DMS153 (cell line): ENCODE data around the gene GSTA1.
"Not testable (repeated sequence)": the region's sequence is repeated elsewhere in the genome, so short reads cannot be mapped to it uniquely, and the experiment has no call there.

Experiments used
- DNase-seq: peaks from one replicate; lab custom pipeline; 2025; lab: John Stamatoyannopoulos, UW

The GSTA1 gene

DNA sequence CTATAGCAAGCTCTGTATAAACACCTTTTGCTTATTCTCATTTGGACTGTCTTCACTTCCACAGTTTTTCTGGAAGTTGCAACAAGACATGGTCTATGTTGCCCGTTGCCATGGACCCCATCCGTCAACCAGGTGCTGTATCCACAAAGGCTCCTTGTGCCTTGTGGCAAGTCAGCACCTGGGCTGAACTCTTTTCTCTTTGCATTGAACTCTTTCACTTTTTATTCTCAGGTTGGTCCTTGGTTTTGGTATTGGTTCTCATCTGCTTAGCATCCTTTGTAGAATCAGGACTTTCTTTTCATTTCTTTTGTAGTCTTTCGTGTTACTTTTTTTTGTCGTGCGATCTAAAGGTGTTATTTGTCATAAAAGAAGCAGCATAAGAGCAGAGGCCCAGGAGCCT is 5.0 kb upstream of the GSTA1 start:
- no peak for DNase-seq

DNA sequence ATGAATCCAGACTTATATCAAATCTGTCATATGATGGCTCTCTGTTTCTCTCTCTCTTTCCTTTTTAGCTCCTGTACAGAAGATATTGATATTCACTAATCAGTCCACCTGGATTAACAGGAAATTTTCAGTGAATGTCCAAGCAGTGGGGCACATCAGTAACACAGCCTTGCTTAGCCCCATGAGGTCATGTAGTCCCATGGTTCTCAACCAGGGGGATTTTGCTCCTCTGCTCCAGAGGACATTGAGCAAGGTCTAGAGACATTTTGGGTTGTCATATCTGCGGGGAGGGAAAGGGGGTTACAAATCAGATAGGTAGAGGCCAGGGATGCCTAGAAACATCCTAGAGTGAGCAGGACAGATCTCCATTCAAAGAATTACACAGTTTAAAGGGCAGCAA is 810 bp downstream of the GSTA1 start:
- no peak for DNase-seq

DNA sequence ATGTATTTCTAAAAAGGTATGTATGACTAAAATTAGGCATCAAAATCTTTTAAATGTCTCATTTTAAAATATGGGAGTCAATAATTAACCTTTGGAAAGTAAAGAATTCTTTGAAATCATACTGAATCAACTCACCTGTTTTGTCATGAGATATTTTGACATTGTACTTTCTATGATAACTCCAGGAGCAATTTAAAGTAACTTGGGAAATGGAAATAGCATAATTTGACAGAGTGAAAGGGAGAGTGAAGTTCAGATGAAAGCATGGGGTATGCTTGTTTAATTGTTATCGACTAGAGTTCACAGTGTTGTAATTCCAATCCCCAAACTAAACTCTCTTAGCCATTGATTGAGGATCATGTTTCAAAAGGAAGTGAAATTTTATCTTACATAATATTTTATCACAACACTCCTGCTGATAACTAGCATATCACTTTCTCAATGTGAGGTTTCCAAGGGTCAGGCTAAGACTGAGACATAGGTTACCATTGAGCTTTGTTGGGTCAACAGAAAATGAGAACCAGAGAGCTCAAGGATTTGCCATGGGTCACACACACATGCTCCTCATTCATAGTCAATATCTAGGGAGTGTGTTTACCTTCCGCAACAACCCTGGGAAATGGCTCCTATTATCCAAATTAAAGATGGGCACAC is 2.3 kb downstream of the GSTA1 start:
- no peak for DNase-seq

DNA sequence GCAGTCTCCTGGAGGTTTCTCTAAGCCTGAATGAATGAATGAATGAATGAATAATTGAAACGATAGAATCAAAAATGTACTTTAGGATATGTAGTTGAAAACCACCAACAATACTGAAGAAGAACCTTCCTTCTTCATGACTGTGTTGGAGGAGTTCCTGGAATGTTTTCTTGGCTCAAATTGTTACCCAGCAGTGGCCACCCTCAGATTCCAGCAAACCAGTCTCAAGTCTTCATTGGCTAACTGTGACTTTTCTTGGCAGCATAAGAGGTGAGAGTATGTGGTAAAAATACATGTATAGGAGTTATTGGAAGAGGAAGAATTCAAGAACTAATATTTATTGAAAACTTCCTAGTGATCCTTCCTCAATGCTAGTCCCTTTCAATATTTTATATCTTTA is 4.3 kb downstream of the GSTA1 start:
- not testable (repeated sequence) for DNase-seq

DNA sequence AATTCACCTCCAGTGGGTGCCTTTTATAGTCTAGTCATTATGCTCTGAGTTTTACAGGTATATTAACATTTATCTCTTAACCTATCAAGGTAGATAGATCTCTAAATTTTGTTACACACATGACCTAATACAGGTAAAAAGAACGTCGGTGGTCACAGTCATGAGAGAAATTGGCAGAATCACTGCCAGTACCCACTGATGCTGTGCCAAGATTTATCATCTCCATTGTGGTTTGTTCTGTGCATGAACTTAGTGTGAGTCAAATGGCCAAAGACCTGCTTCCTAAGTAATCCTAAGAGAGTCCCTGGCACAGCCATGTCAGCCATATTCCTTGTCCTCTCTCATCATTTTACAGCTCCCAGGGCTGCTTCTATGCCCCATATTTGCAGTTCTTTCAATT is 9.2 kb downstream of the GSTA1 start:
- not testable (repeated sequence) for DNase-seq

DNA sequence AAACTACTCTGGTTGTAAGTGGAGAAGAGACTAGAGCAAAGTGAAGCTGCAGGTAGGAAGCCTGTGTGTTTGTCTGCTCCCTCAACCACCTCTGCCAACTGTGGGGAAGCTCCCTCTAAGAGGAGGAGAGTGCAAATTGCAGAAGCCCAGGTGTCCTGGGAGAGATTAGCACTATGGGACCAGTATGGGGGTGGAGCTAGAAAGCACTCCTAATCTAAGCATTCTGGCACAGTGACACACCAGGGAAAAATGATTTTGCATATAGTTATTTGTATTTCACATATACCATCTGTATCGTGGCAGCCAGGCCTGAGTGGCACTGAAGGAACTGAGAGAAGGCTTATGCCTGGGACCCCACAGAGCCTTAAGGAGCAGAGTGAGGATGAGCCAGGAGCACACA is 12.8 kb downstream of the GSTA1 start:
- no peak for DNase-seq

DNA sequence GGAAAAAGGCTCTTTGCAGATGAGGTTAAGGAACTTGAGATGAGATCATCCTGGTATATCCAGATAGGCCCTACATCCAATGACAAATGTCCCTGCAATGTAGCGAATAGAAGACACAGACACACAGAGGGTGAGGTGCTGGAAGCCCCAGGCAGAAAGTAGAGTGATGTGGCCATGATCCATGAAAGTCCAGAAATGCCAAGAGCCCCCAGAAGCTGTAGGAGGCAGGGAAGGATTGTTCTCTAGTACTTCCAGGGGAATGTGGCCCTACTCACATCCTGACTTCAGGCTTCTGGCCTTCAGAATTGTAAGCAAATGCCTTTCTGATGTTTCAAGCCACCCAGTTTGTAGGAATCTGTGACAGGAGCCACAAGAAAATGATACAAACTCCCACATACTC is 14.0 kb downstream of the GSTA1 start:
- DNase-seq: not testable (repeated sequence)

DNA sequence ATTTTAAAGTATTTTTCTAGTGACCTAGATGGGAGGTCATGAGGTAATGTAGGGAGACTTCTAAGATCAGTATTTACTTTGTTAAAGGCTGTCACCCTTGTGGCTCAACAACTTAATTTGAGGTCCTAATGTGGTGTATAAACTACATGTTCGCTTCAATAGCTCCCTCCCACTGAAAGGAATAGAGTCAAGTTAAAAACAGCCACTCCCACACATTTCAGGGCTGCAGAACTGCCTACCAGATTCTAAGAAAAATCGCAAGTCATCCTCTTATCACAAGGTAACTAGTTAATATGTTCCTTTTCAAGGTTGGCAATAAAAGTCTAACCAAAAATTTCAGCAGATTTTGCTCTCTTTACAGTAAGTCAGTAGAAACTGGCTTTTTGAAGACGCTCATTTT is 15.1 kb downstream of the GSTA1 start:
- no peak for DNase-seq

DNA sequence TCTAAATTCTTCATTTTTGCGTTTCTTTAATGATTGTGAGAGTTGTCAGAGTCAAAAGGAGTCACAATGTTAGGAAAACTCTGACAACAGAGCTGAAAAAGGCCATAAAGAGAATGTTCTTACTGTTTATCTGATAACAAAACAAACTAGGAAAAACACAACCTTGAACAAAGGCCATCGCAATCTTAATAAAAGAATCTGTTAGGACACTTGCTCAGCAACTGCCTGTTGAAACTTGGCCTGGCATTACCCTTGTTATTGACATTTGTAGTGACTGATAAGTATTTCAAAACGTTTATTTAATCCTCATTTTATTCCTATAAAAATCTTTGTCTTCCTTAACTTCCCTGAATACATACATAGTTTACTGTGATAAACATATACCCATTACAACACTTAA is 15.7 kb downstream of the GSTA1 start:
- DNase-seq: no peak

DNA sequence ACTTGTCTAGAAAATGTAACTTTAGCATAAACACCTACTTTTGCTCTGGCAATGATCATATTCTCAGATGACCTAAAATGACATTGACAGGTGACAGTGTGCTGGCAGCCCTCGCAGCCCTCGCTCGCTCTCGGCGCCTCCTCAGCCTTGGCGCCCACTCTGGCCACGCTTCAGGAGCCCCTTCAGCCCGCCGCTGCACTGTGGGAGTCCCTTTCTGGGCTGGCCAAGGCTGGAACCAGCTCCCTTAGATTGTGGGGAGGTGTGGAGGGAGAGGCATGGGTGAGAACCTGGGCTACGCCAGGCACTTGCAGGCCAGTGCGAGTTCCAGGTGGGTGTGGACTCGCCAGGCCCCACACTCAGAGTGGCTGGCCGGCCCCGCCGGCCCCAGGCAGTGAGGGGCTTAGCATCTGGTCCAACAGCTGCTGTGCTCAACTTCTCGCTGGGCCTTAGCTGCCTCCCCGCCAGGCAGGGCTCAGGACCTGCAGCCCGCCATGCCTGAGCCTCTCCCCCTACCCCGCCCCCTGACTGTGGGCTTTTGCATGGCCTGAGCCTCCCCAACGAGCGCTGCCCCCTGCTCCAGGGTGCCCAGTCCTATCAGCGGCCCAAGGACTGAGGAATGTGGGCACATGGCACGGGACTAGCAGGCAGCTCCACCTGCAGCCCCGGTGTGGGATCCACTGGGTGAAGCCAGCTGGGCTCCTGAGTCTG is 17.2 kb downstream of the GSTA1 start:
- no peak for DNase-seq

DNA sequence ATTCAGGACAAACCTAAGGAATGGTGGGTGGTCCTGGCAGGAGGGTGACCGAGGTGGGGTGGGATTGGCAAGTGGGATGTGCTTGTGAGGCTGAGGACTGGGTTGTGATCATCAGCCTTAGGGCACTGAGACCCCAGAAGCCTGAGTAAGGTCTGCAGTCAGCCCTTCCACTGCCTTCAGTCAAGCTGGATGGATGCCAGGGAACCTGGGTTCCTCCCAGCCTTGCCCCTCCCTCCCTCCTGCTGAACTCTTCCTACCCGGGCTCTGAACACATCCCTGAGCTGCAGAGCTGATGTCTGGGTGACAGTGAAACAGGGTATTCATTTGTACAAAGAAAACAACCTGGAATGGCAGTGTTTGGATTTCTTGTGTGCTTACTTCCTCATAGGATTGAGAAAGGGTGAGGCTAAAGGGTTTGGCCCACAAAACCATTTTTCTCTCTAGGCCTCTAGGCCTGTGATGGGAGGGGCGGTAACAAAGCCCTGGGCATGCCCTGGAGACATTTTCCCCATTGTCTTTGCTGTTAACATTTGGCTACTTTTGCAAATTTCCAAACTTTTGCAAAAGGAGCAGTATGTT is 20.8 kb downstream of the GSTA1 start:
- peak; percentile 58 for DNase-seq

DNA sequence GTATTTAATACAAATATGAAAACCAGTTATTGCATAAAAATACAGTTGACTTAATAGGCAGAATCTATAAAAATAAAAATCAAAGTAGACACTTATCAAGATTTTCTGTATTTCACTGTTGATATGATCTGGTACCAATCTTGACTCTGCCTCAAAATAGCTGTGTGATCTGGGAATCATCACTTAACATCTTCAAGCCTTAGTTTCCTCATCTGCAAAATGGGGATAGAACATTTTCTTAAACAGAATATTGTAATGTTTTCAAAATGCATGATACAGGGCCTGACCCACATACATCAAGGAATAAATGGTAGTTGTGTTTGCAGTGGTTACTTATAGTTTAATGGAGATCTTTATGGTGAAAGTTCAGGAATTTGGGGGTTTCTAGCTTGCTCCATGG is 21.4 kb downstream of the GSTA1 start:
- not testable (repeated sequence) for DNase-seq

DNA sequence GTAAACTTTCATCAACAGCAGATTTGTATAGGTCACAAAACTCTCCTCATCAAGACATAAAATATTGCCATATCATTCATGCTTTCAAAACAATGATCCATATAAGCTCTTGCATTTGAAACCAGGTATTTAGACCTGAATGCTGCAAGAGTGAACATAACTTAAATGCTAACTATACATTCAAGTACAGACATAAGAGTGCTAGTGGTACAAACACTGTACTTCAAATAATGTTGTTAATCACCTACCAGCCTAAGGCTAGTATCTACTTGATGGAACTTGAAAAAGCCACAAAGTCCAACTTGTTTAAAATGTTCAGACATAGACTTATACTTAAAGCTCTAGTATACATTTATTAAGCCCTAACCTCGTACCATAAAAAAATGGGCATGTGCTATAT is 24.4 kb downstream of the GSTA1 start:
- no peak for DNase-seq

DNA sequence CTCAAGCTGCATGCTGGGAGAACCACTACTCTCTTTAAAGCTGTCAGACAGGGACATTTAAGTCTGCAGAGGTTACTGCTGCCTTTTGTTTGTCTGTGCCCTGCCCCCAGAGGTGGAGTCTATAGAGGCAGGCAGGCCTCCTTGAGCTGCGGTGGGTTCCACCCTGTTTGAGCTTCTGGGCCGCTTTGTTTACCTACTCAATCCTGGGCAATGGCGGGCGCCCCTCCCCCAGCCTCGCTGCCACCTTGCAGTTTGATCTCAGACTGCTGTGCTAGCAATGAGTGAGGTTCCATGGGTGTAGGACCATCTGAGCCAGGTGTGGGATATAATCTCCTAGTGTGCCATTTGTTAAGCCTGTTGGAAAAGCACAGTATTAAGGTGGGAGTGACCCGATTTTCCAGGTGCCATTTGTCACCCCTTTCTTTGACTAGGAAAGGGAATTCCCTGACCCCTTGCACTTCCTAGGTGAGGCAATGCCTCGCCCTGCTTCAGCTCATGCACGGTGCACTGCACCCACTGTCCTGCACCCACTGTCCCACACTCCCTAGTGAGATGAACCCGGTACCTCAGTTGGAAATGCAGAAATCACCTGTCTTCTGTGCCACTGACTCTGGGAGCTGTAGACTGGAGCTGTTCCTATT is 26.8 kb downstream of the GSTA1 start:
- not testable (repeated sequence) for DNase-seq

DNA sequence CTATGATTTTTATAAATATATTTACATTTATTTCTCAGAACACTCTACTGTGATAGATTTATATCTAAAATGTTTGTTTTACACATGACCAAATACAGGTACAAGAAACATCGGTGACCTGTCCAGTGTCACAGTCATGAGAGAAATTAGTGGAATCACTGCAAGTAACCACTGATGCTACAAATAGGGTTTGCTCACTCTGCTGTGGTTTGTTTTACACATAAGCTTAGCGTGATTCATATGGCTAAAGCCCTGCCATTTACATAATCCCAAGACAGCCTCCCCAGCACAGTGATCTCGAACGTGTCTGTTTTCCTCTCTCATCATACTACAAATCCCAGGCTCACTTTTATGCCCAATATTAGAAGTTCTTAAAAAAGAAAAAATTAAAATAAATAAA is 34.2 kb downstream of the GSTA1 start:
- DNase-seq: not testable (repeated sequence)

DNA sequence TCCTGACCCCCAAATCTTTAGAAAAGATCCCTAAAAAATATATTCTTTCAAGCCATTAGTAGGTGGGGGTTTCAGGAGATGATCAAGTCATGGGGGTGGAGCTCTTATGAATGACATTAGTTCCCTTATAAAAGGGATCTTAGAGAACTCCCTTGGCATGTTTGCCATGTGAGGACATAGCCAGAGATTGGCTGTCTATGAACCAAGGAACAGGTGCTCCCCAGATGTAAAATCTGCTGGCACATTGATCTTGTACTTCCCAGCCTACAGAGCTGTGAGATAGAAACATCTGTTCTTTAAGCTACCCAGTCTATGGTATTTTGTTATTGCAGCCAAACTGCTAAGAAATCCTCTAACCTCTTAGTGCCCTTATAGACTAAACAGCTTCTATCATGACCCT is 36.0 kb downstream of the GSTA1 start:
- DNase-seq: not testable (repeated sequence)

DNA sequence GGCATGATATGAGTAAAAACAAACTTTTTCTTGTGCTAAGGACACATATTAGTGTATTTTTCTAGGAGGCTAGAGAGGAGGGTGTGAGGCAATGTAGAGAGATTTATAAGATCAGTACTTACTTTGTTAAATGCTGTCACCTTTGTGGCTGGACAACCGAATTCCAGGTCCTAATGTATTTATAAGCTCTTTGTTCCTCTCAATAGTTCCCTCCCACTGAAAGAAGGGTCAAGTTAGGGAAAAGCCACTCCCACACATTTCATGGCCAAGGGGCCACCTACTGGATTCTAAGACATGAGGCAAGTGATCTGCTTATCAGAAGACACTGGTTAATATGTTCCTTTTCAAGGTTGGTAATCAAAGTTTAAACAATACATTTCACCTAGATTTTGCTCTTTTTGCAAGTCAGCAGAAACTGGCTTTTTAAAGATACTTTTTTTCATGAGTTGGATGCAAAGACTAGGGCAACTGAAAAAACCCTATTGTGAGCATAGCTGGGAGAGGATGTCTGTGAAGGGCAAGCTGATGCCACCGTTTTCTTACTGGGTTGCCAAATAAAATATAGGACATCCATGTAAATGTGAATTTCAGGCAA is 40.2 kb downstream of the GSTA1 start, which contains the start of gene GSTA2:
GSTA2 (minus strand) TSS at position 154 of the 595 bp plus-strand sequence. CDS start 5,528 bp downstream, outside the sequence.
- not testable (repeated sequence) for DNase-seq

DNA sequence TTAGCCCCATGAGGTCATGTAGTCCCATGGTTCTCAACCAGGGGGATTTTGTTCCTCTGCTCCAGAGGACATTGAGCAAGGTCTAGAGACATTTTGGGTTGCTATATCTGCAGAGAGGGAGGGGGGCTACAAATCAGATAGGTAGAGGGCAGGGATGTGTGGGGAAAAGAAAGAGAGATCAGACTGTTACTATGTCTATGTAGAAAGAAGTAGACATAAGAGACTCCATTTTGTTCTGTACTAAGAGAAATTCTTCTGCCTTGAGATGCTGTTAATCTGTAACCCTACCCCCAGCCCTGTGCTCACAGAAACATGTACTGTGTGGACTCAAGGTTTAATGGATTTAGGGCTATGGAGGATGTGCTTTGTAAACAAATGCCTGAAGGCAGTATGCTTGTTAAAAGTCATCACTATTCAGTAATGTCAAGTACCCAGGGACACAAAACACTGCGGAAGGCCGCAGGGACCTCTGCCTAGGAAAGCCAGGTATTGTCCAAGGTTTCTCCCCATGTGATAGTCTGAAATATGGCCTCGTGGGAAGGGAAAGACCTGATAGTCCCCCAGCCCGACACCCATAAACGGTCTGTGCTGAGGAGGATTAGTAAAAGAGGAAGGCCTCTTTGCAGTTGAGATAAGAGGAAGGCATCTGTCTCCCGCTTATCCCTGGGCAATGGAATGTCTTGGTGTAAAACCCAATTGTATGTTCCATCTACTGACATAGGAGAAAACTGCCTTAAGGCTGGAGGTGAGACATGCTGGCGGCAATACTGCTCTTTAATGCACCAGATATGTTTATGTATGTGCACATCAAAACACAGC is 41.7 kb downstream of the GSTA1 start:
- peak; percentile 35 for DNase-seq

DNA sequence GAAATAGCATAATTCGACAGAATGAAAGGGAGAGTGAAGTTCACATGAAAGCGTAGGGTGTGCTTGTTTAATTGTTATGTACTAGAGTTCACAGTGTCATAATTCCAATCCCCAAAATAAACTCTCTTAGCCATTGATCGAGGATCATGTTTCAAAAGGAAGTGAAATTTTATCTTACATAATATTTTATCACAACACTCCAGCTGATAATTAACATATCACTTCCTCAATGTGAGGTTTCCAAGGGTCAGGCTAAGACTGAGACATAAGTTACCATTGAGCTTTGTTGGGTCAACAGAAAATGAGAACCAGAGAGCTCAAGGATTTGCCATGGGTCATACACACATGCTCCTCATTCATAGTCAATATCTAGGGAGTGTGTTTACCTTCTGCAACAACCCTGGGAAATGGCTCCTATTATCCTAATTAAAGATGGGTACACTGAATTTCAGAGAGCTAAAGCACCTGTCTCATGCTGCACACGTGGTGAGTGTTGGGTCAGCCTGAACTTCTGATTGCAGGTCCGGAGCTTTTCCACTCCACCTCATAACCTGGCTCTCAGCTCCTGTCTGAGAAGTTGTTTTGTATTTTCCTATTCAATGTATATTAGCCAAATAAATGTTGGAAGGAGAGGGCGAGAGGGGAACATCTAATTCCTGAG is 43.4 kb downstream of the GSTA1 start:
- DNase-seq: peak; percentile 33

DNA sequence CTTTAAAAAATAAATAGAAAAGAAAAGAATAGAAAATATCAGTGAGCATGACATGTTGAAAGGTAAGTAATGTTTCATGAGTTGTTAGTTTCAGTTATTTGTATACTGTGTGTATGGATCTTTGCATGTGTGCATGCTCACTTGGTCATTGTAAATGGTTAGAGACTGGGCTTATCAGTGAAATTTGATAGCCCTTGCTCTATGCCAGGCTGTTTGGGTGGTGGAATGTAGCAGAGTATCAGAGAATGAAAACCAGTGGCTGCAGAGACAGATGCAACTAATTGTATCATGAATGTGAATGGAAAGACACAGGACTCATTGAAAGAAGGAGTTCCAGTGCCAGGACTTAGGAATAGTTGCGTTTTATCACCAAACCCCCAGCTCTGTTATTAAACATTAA is 44.5 kb downstream of the GSTA1 start:
- no peak for DNase-seq
